ENCODE measurements around the gene DTWD1.

GRCh38 chr15:49664716-49665115 lies 43.9 kb downstream of the DTWD1 start:
- no peak for TF ChIP-seq ELF4 (IDR thresholded peaks at IDR 0.05)
- TF ChIP-seq BHLHE40 (IDR thresholded peaks at IDR 0.05; ENCODE audit: borderline replicate concordance), result no peak
- TF ChIP-seq SUZ12 (IDR thresholded peaks at IDR 0.05), result no peak
- TF ChIP-seq SP1 (IDR thresholded peaks at IDR 0.05), result no peak
- TF ChIP-seq TARDBP (IDR thresholded peaks at IDR 0.05), result no peak
- TF ChIP-seq FOXM1 (IDR thresholded peaks at IDR 0.05; ENCODE audit: borderline replicate concordance), result no peak
- no peak for TF ChIP-seq NFRKB (IDR thresholded peaks at IDR 0.05)
- TF ChIP-seq HDGF (IDR thresholded peaks at IDR 0.05; ENCODE audit: borderline replicate concordance), result no peak
- TF ChIP-seq FOXK2 (IDR thresholded peaks at IDR 0.05), result no peak
- no peak for TF ChIP-seq PKNOX1 (IDR thresholded peaks at IDR 0.05)
- TF ChIP-seq CTBP1 (IDR thresholded peaks at IDR 0.05; ENCODE audit: borderline replicate concordance), result no peak
- TF ChIP-seq LEF1 (IDR thresholded peaks at IDR 0.05; ENCODE audit: borderline replicate concordance), result no peak
- no peak for TF ChIP-seq ZNF384 (IDR thresholded peaks at IDR 0.05)
- no peak for TF ChIP-seq ARNT (IDR thresholded peaks at IDR 0.05)
